GM08714 (cell line): ENCODE results near the gene PATJ.
"Not testable (repeated sequence)": the region's sequence is repeated elsewhere in the genome, so short reads cannot be mapped to it uniquely, and the experiment has no call there.

Source experiments
- H3K4me3 ChIP-seq: fragments of 200-500 bp; sonication (Bioruptor generic); 2 replicates; pipeline ENCODE4 v1.5.1; 2014; ENCODE audit warnings: mild to moderate bottlenecking, low read length, inconsistent platforms
- ZNF274 ChIP-seq: IDR thresholded peaks from 2 replicates; pipeline ENCODE4 v1.6.1; 2012; ENCODE audit warnings: mild to moderate bottlenecking, low read depth, low read length

PATJ gene, protein sequence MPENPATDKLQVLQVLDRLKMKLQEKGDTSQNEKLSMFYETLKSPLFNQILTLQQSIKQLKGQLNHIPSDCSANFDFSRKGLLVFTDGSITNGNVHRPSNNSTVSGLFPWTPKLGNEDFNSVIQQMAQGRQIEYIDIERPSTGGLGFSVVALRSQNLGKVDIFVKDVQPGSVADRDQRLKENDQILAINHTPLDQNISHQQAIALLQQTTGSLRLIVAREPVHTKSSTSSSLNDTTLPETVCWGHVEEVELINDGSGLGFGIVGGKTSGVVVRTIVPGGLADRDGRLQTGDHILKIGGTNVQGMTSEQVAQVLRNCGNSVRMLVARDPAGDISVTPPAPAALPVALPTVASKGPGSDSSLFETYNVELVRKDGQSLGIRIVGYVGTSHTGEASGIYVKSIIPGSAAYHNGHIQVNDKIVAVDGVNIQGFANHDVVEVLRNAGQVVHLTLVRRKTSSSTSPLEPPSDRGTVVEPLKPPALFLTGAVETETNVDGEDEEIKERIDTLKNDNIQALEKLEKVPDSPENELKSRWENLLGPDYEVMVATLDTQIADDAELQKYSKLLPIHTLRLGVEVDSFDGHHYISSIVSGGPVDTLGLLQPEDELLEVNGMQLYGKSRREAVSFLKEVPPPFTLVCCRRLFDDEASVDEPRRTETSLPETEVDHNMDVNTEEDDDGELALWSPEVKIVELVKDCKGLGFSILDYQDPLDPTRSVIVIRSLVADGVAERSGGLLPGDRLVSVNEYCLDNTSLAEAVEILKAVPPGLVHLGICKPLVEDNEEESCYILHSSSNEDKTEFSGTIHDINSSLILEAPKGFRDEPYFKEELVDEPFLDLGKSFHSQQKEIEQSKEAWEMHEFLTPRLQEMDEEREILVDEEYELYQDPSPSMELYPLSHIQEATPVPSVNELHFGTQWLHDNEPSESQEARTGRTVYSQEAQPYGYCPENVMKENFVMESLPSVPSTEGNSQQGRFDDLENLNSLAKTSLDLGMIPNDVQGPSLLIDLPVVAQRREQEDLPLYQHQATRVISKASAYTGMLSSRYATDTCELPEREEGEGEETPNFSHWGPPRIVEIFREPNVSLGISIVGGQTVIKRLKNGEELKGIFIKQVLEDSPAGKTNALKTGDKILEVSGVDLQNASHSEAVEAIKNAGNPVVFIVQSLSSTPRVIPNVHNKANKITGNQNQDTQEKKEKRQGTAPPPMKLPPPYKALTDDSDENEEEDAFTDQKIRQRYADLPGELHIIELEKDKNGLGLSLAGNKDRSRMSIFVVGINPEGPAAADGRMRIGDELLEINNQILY (N-terminal part only)

DNA sequence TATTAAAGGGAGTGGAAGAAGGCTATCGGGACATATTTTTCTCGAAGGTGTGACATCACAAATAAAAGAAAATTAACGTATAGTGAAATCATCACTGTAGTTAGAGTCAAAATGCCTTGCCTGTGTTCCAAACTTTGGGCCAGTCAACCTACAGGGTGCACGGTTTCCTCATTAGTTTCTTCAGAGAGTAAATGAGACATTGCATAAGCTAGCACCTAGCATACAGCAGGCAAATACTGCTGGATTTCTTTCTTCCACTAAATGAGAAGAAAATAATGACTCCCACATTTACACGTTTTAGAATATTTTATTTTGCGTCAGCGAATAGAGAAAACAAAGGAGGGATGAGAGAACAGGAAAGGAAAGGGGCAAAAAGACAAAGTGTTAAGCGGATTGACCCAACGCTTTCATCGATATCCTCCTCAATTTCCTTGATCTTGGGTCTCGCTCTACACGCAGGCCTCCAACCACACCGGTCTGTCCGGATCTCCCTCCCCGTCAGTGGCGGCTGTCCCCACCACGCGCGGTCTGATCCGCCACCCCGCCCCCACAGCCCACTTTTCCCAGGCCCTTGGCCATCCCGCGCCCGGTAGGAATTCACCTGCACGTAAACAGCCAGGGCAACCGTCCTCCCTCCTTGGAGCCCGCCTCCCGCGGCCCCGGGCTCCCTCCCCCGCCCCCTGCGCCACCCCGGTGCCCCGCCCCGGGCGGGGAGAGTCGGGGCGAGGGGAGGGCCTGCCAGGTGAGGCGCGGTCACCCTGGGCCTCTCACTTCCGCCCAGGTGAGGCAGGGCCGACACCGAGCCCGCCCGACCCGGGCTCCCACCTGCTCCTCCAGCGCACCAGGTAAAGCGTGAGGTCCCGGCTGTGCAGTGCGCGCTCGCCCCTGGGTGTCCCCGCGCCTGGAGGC, at the start of gene PATJ:
Gene PATJ (plus strand): TSS at position 770 of the 909 bp plus-strand sequence. CDS start 20,413 bp downstream, outside the sequence.
- TF ChIP-seq ZNF274: no peak
- H3K4me3 ChIP-seq: peak within 1 kb of the TSS; percentile 79

DNA sequence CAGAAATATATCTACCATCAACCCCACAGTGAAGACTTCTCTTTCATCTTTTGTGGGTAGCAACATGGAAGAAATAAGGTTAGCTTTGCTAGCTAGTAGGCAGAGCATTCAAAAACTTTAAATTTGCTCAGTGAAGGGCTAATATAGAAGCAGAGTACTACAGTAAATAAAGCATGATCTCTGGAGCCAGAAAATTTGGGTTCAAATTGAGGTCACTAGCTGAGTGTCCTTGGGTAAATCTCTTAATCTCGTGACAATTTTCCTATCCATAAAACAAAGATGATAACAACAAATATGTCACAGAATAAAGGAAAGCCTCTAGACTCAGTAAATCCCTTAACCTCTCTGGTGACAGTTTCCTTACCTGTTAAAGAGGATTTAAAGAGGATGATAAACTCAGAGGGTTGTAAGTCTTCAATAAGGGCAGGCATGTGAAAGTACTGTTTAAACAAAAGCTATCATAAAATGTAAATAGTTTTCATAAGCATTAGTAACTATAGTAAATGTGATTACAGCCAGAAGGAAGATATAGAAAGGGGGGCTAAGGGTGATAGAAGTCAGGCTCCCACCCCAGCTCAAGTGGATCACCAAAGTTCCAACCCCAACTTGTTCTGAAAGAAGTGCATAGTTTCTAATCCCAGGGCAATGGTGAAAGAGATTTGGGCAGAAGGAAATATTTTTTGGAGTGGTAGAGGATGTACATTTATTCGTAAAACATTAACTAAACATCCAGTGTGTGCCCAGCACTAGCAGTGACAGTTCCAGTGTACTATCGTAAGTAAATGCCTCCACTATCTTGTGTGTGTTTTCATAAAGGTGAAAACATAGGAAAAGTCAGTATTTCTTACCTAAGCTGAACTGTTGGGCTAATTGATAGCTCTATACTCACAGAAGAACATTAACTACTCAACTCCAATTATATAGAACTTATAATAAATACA, 42.1 kb upstream of the PATJ start:
- TF ChIP-seq ZNF274: no peak
- H3K4me3 ChIP-seq: no peak overlapping the region

DNA sequence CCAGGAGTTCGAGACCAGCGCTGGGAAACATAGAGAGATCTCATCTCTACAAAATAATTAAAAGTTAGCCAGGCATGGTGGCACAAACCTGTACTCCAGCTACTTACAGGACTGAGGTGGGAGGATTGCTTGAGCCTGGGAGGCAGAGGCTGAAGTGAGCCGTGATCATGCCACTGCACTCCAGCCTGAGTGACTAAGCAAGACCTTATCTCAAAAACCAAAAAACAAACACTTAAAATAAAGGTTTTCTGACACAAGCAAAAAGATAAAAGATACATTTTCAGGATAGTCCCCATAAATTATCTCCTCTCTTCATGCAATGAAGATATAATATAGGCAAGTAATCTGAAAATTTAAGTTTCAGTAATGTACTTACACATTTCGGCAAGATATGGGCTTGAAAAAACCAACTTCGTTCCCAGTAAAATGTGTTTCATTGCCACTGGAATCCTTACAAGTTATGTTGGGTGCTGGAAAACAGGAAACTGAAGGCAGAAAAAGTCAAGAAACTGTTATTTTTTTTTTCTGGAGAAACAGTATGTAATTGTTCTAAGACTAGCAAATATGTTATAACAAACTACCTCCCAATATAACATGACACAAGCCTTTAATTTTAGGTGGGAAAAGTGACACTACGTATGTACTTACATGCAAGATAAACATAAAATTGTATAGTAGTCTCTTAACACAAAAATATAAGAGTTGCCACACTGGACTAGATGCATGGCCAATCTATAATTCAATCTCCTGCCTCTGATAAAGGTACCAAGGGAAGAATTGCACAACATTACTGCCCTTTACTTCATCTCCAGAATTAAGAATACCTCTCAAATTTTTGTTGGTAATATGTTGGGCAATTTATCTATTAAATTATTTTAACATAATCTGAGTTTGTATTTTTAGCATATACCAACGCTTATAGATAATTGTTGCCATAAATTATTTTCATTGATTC, 33.0 kb upstream of the PATJ start:
- no peak for TF ChIP-seq ZNF274
- no peak overlapping the region for H3K4me3 ChIP-seq

DNA sequence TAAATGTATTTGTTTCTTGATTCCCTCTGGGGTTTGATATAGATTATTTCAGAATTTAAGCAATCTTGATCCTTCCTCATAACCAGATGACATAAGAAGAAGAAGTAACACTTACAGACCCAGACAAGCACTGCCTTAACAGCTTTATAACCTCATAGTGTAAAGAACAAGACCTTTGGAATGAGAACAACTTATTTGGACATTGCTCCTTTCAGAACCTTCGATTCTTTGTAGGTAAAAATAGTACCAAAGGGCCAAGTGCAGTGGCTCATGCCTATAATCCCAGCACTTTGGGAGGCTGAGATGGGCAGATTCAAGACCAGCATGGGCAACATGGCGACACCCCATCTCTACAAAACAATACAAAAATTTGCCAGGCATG, 32.4 kb upstream of the PATJ start:
- no peak for TF ChIP-seq ZNF274
- no peak overlapping the region for H3K4me3 ChIP-seq

DNA sequence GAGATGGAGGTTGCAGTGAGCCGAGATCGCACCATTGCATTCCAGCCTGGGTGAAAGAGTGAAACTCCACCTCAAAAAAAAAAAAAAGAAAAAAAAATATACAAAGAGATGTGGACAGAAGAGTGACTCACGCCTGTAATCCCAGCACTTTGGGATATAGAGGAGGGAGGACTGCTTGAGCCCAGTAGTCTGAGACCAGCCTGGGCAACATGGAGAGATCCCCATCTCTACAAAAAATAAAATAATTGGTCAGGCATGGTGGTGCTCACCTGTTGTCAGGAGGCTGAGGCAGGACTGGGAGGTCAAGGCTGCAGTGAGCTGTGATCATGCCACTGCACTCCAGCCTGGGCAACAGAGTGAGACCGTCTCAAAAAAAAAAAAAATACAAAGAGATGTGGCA, 31.0 kb upstream of the PATJ start:
- H3K4me3 ChIP-seq: not testable (repeated sequence)

DNA sequence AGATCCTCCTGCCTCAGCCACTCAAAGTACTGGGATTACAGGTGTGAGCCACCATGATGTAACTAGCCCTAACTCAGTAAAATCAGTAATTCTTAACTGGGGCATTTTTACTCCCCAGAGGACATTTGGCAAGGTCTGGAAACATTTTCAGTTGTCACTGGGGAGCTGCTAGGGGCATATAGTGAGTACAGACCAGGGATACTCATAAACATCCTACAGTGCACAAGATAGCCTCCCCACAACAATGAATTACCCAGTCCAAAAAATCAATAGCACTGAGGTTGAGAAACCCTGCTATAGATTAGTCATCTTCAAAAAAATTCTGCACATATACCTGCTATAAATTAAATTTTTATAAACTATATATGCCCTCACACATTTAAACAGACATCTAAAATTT, 30.3 kb upstream of the PATJ start:
- no peak for TF ChIP-seq ZNF274
- H3K4me3 ChIP-seq: no peak overlapping the region

DNA sequence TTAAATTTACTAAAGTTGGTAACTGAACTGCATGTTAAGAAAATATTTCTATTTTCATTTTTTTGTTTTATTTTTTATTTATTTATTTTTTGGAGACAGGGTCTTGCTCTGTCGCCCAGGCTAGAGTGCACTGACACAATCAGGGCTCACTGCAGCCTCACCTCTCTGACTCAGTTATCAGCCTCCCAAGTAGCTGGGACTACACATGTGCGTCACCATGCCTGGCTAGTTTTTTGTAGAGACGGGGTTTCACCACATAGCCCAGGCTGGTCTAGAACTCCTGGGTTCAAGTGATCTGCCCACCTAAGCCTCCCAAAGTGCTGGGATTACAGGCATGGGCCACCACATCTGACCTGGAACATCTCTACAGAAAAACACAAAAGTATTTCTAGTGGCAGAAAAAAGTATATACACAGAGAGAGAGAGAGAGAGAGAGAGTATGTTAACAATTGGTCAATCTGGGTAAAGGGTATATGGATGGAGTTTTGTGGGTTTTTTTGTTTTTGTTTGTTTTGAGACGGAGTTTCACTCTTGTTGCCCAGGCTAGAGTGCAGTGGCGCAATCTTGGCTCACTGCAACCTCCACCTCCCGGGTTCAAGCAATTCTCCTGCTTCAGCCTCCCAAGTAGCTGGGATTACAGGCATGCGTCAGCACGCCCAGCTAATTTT, 23.1 kb upstream of the PATJ start:
- H3K4me3 ChIP-seq: not testable (repeated sequence)

DNA sequence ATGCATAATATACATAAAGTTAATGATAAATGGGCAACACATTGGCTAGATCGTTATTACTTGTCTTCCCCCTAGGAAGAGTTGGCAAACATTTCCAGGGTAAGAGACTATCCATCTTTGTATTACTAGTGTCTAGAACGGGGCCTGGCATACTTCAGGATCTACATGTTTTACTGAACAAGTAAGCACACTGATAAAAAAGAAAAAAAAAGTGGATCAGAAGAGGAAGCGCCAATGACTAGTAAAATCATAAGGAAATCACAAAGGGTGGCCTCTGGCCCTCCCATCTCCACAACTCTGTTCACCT, 17.8 kb upstream of the PATJ start:
- peak overlapping the region; percentile 81 for H3K4me3 ChIP-seq
- TF ChIP-seq ZNF274: no peak

DNA sequence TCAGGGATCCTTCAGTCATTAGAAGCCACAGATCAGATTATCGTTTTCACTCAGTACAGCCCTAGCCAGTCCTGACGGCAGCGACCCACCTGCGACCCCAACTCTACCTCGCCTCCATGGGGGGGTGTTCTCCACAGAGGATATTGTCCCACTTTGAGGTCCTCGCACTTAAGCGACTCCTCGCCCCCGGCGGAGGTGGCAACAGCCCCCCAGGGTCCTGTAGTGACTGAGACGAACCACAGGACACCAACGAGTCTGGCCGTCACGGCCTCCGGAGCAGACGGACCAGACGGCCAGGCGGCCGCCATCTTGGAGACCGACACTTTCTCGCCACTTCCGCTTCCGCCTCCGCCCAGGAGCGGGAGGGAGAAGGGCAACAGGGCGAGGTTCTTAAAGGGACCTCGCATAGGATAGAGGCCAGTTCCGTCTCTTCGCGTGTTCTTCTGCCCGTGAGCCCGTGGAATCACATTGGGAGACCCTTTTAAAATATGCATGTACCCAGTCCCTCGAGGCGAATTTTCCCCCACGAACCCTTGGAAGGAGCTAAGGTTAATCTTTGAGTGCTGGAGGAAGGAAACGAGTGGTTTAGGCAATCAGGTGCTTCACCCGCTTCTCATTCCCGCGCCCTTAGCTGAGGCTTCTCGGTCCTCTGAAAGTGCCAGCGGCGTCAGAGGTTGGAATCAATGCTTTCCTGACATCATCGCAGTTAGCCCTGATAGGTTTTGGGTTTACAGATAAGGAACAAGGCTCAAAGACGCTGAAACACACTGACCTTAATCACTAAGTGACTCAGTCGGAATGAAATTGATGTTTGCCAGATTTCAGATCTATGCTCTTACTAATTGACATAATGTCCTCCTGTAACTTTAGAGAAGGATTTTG, 17.2 kb upstream of the PATJ start, which contains the start of gene TM2D1:
Gene TM2D1 (minus strand): TSS at position 329 of the 882 bp plus-strand sequence. CDS start 21 bp downstream, at position 308.
- TF ChIP-seq ZNF274: no peak

DNA sequence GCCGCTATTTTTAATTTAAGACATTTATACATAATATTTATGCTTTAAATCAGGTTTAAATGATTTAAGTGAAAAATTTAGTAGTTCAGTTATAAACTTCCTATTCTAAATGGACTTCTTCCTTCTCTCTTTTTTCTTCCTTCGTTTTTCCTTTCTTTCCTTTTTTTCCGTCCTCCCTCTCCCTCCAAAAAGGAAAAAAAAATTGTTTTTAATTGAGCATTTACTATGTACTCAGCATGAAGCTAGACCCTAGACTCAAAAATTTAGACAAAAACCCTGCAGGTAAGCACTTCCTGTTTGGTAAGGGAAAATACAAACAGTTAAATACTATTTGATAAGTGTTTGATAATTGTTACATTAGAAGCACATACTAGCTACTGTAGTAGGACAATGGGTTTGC, 14.7 kb upstream of the PATJ start:
- TF ChIP-seq ZNF274: no peak
- no peak overlapping the region for H3K4me3 ChIP-seq

More for the DNA sequence above, 17.2 kb upstream of the PATJ start, which contains the start of gene TM2D1:
- H3K4me3 ChIP-seq: peak within 1 kb of the TSS; percentile 81

DNA sequence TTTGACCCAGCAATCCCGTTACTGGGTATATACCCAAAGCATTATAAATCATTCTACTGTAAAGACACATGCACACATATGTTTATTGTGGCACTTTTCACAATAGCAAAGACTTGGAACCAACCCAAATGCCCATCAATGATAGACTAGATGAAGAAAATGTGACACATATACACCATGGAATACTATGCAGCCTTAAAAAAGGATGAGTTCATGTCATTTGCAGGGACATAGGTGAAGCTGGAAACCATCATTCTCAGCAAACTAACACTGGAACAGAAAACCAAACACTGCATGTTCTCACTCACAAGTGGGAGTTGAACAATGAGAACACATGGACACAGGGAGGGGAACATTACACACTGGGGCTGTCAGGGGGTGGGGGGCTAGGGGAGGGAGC, 11.6 kb upstream of the PATJ start:
- not testable (repeated sequence) for H3K4me3 ChIP-seq
